ENCODE data around the gene PGAP2. TPM values are rescaled to one million over a fixed set of nuclear protein-coding genes. Genes with fewer than 3 reads are reported as not detected.

The PGAP2 gene
- total RNA-seq, 2 experiments from 2014 or later: 18.0 to 19.0 TPM

GRCh38 chr11:3849297-3849874 is 41.0 kb downstream of the PGAP2 start:
- peaks cover 33% of the 10 kb centered on the region for H3K4me1 Mint-ChIP-seq
- DNase-seq: peak; percentile 48
- no peaks in the 10 kb centered on the region for H3K36me3 Mint-ChIP-seq (ENCODE audit: low read depth)
- no peak overlapping the region for H3K4me3 Mint-ChIP-seq
- H3K9me3 Mint-ChIP-seq: no peaks in the 10 kb centered on the region
- CTCF ChIA-PET: interaction anchor here (0.7 to 19.4 kb wide), 35 partner anchors 10 to 256 kb away, joined by 3 to 554 read pairs (median 4); partner anchors contain the start of gene RHOG
- H3K27ac Mint-ChIP-seq: no peak overlapping the region
- POLR2A ChIA-PET: interaction anchor here (0.7 to 19.7 kb wide), 10 partner anchors 5 to 248 kb away, joined by 3 to 639 read pairs (median 4); partner anchors contain the start of genes RHOG and STIM1
- H3K27me3 Mint-ChIP-seq: peaks cover 3% of the 10 kb centered on the region

- H3K9me3 Mint-ChIP-seq: no peaks in the 10 kb centered on the region
- no peak for DNase-seq
- peak overlapping the region; percentile 100 for H3K27ac Mint-ChIP-seq
- ChIA-PET CTCF (interaction anchor here (1.0 to 19.4 kb wide), 24 partner anchors 10 to 255 kb away, joined by 3 to 554 read pairs (median 16); partner anchors contain the start of genes PGAP2, RHOG and RRM1), POLR2A (interaction anchor here (1.1 to 15.0 kb wide), 20 partner anchors 13 to 249 kb away, joined by 3 to 639 read pairs (median 12); partner anchors contain the start of genes NUP98, PGAP2, RHOG and RRM1)
- H3K36me3 Mint-ChIP-seq (ENCODE audit: low read depth): peaks cover 24% of the 10 kb centered on the region
- H3K4me3 Mint-ChIP-seq: peak overlapping the region; percentile 82
- H3K4me1 Mint-ChIP-seq: peaks cover 45% of the 10 kb centered on the region
- peaks cover 3% of the 10 kb centered on the region for H3K27me3 Mint-ChIP-seq
These were observed 45.1 kb downstream of the PGAP2 start for GRCh38 chr11:3853545-3853842.

- peak; percentile 81 for DNase-seq
- peak overlapping the region; percentile 100 for H3K27ac Mint-ChIP-seq
- POLR2A ChIA-PET: interaction anchor here (0.7 to 15.0 kb wide), 45 partner anchors 13 to 279 kb away, joined by 3 to 639 read pairs (median 6); partner anchors contain the start of genes NUP98, PGAP2, RHOG and RRM1
- no peaks in the 10 kb centered on the region for H3K9me3 Mint-ChIP-seq
- H3K36me3 Mint-ChIP-seq (ENCODE audit: low read depth): peaks cover 27% of the 10 kb centered on the region
- H3K4me3 Mint-ChIP-seq: peak overlapping the region; percentile 82
- peaks cover 2% of the 10 kb centered on the region for H3K27me3 Mint-ChIP-seq
- H3K4me1 Mint-ChIP-seq: peaks cover 49% of the 10 kb centered on the region
- CTCF ChIA-PET: interaction anchor here (0.6 to 19.4 kb wide), 56 partner anchors 9 to 280 kb away, joined by 3 to 554 read pairs (median 8); partner anchors contain the start of genes NUP98, PGAP2, RHOG and RRM1
These were observed 45.7 kb downstream of the PGAP2 start for GRCh38 chr11:3853899-3854659.

GRCh38 chr11:3854660-3854976 is 46.3 kb downstream of the PGAP2 start:
- CTCF ChIA-PET: interaction anchor here (0.6 to 19.4 kb wide), 56 partner anchors 8 to 280 kb away, joined by 3 to 554 read pairs (median 8); partner anchors contain the start of genes NUP98, PGAP2, RHOG and RRM1
- Mint-ChIP-seq H3K4me1 (peaks cover 50% of the 10 kb centered on the region), H3K9me3 (no peaks in the 10 kb centered on the region)

GRCh38 chr11:3854977-3855807 is 46.8 kb downstream of the PGAP2 start, which contains the start of gene STIM1:
STIM1 (plus strand) TSS chr11:3855664; CDS start chr11:3856271, 607 bp downstream.
- H3K27ac Mint-ChIP-seq: peak within 1 kb of the TSS; percentile 100
- H3K4me1 Mint-ChIP-seq: peaks cover 56% of the 10 kb centered on the region
- POLR2A ChIA-PET: interaction anchor here (0.7 to 15.0 kb wide), 53 partner anchors 14 to 278 kb away, joined by 3 to 639 read pairs (median 5); partner anchors contain the start of genes NUP98, PGAP2, RHOG and RRM1
- DNase-seq: peak; percentile 98
- CTCF ChIA-PET: interaction anchor here (0.6 to 19.4 kb wide), 59 partner anchors 17 to 279 kb away, joined by 3 to 554 read pairs (median 8); partner anchors contain the start of genes NUP98, PGAP2, RHOG and RRM1
- H3K4me3 Mint-ChIP-seq: peak within 1 kb of the TSS; percentile 97
- no peaks in the 10 kb centered on the region for H3K9me3 Mint-ChIP-seq
- H3K36me3 Mint-ChIP-seq (ENCODE audit: low read depth): peaks cover 30% of the 10 kb centered on the region
- no peaks in the 10 kb centered on the region for H3K27me3 Mint-ChIP-seq

More at GRCh38 chr11:3854660-3854976, 46.3 kb downstream of the PGAP2 start:
- DNase-seq: no peak
- peaks cover 30% of the 10 kb centered on the region for H3K36me3 Mint-ChIP-seq (ENCODE audit: low read depth)
- H3K4me3 Mint-ChIP-seq: peak overlapping the region; percentile 82
- POLR2A ChIA-PET: interaction anchor here (0.7 to 15.0 kb wide), 50 partner anchors 14 to 278 kb away, joined by 3 to 639 read pairs (median 6); partner anchors contain the start of genes NUP98, PGAP2, RHOG and RRM1
- H3K27me3 Mint-ChIP-seq: no peaks in the 10 kb centered on the region
- peak overlapping the region; percentile 100 for H3K27ac Mint-ChIP-seq

GRCh38 chr11:3855808-3856491 is 47.6 kb downstream of the PGAP2 start:
- Mint-ChIP-seq H3K9me3 (no peaks in the 10 kb centered on the region), H3K4me1 (peaks cover 63% of the 10 kb centered on the region), H3K27me3 (no peaks in the 10 kb centered on the region), H3K36me3 (ENCODE audit: low read depth) (peaks cover 33% of the 10 kb centered on the region), H3K4me3 (peak overlapping the region; percentile 97), H3K27ac (peak overlapping the region; percentile 94)
- ChIA-PET POLR2A (interaction anchor here (0.9 to 15.0 kb wide), 28 partner anchors 15 to 238 kb away, joined by 3 to 639 read pairs (median 11); partner anchors contain the start of genes NUP98, PGAP2, RHOG and RRM1), CTCF (interaction anchor here (0.8 to 19.4 kb wide), 35 partner anchors 18 to 243 kb away, joined by 3 to 554 read pairs (median 10); partner anchors contain the start of genes NUP98, PGAP2, RHOG and RRM1)
- peak; percentile 67 for DNase-seq

GRCh38 chr11:3856856-3857553 is 48.6 kb downstream of the PGAP2 start:
- POLR2A ChIA-PET: interaction anchor here (0.6 to 15.0 kb wide), 9 partner anchors 14 to 237 kb away, joined by 4 to 639 read pairs (median 27); partner anchors contain the start of genes RHOG and RRM1
- no peak for DNase-seq
- peak overlapping the region; percentile 97 for H3K4me3 Mint-ChIP-seq
- CTCF ChIA-PET: interaction anchor here (1.0 to 19.4 kb wide), 11 partner anchors 15 to 231 kb away, joined by 3 to 554 read pairs (median 16); partner anchors contain the start of gene RHOG
- peaks cover 68% of the 10 kb centered on the region for H3K4me1 Mint-ChIP-seq
- peak overlapping the region; percentile 94 for H3K27ac Mint-ChIP-seq
- H3K27me3 Mint-ChIP-seq: no peaks in the 10 kb centered on the region
- peaks cover 36% of the 10 kb centered on the region for H3K36me3 Mint-ChIP-seq (ENCODE audit: low read depth)
- no peaks in the 10 kb centered on the region for H3K9me3 Mint-ChIP-seq

- peak overlapping the region; percentile 97 for H3K4me3 Mint-ChIP-seq
- H3K4me1 Mint-ChIP-seq: peaks cover 69% of the 10 kb centered on the region
- H3K27ac Mint-ChIP-seq: peak overlapping the region; percentile 68
- POLR2A ChIA-PET: interaction anchor here (0.6 to 15.0 kb wide), 6 partner anchors 14 to 234 kb away, joined by 3 to 639 read pairs (median 8); partner anchors contain the start of gene RHOG
- no peaks in the 10 kb centered on the region for H3K27me3 Mint-ChIP-seq
- CTCF ChIA-PET: interaction anchor here (0.6 to 11.3 kb wide), 9 partner anchors 8 to 252 kb away, joined by 3 to 222 read pairs (median 4); partner anchors contain the start of gene RHOG
- peaks cover 41% of the 10 kb centered on the region for H3K36me3 Mint-ChIP-seq (ENCODE audit: low read depth)
- no peak for DNase-seq
- no peaks in the 10 kb centered on the region for H3K9me3 Mint-ChIP-seq
These were observed 49.3 kb downstream of the PGAP2 start for GRCh38 chr11:3857628-3858027.

GRCh38 chr11:3859373-3859881 is 51.1 kb downstream of the PGAP2 start:
- H3K4me3 Mint-ChIP-seq: peak overlapping the region; percentile 97
- peak; percentile 50 for DNase-seq
- H3K4me1 Mint-ChIP-seq: peaks cover 62% of the 10 kb centered on the region
- H3K27ac Mint-ChIP-seq: peak overlapping the region; percentile 87
- ChIA-PET CTCF (interaction anchor here (1.1 to 11.3 kb wide), 9 partner anchors 10 to 213 kb away, joined by 3 to 222 read pairs (median 5); partner anchors contain the start of genes PGAP2 and RHOG), POLR2A (interaction anchor here (0.8 to 15.0 kb wide), 9 partner anchors 12 to 214 kb away, joined by 3 to 639 read pairs (median 8); partner anchors contain the start of gene RHOG)
- H3K9me3 Mint-ChIP-seq: no peaks in the 10 kb centered on the region
- no peaks in the 10 kb centered on the region for H3K27me3 Mint-ChIP-seq
- peaks cover 48% of the 10 kb centered on the region for H3K36me3 Mint-ChIP-seq (ENCODE audit: low read depth)

GRCh38 chr11:3860375-3860774 is 52.0 kb downstream of the PGAP2 start:
- peak overlapping the region; percentile 97 for H3K4me3 Mint-ChIP-seq
- H3K4me1 Mint-ChIP-seq: peaks cover 69% of the 10 kb centered on the region
- no peaks in the 10 kb centered on the region for H3K9me3 Mint-ChIP-seq
- H3K27ac Mint-ChIP-seq: peak overlapping the region; percentile 87
- no peak for DNase-seq
- POLR2A ChIA-PET: interaction anchor here (0.8 to 15.0 kb wide), 9 partner anchors 11 to 236 kb away, joined by 3 to 639 read pairs (median 8); partner anchors contain the start of gene RHOG
- H3K27me3 Mint-ChIP-seq: no peaks in the 10 kb centered on the region
- CTCF ChIA-PET: interaction anchor here (1.1 to 11.3 kb wide), 7 partner anchors 9 to 213 kb away, joined by 3 to 222 read pairs (median 22); partner anchors contain the start of genes PGAP2 and RHOG
- peaks cover 48% of the 10 kb centered on the region for H3K36me3 Mint-ChIP-seq (ENCODE audit: low read depth)

All from activated CD4-positive, alpha-beta memory T cell treated with anti-CD3 and anti-CD28 coated beads, Interleukin-2, amount 10 ng/mL, durations not matched to agents 7 days and 5 days (primary cell).